Endodermal cell (in vitro differentiated cells): ENCODE results near the gene GRIN2A. TPM values are rescaled to one million over a fixed set of nuclear protein-coding genes. Genes with fewer than 3 reads are reported as not detected.

ENCODE experiments used
- DNase-seq: peaks from one replicate; pipeline ENCODE4 v3.0.0-alpha.2; 2017
- H3K27ac ChIP-seq: 2 replicates; pipeline ENCODE4 v1.5.1; 2013; ENCODE audit warnings: mild to moderate bottlenecking, low read depth, low read length, moderate library complexity
- H3K27me3 ChIP-seq: 2 replicates; pipeline ENCODE4 v1.6.1; 2013; ENCODE audit warnings: mild to moderate bottlenecking, low read length, moderate library complexity; ENCODE audit not compliant: insufficient read depth, control insufficient read depth, poor library complexity, severe bottlenecking
- H3K36me3 ChIP-seq: 2 replicates; pipeline ENCODE4 v1.7.0; 2013; ENCODE audit warnings: mild to moderate bottlenecking, low read length, moderate library complexity; ENCODE audit not compliant: control insufficient read depth, insufficient read depth
- H3K4me1 ChIP-seq: one replicate; pipeline ENCODE4 v1.7.0; 2013; ENCODE audit warnings: low read length; ENCODE audit not compliant: control insufficient read depth, insufficient read depth
- H3K4me3 ChIP-seq: 2 replicates; pipeline ENCODE4 v1.5.1; 2013; ENCODE audit warnings: mild to moderate bottlenecking, low read length, moderate library complexity
- H3K9ac ChIP-seq: 2 replicates; pipeline ENCODE4 v1.6.1; 2013; ENCODE audit warnings: mild to moderate bottlenecking, low read length, moderate library complexity; ENCODE audit not compliant: poor library complexity, severe bottlenecking; ENCODE audit errors: extremely low read depth
- H3K9me3 ChIP-seq: 2 replicates; pipeline ENCODE4 v1.6.1; 2013; ENCODE audit warnings: mild to moderate bottlenecking, low read length, moderate library complexity; ENCODE audit not compliant: control insufficient read depth
- H3K27ac Mint-ChIP-seq: 2 replicates; pipeline ENCODE4 v1.8.0; 2020; ENCODE audit warnings: mixed read lengths
- H3K27me3 Mint-ChIP-seq: 2 replicates; pipeline ENCODE4 v1.8.0; 2021; ENCODE audit warnings: mild to moderate bottlenecking, mixed read lengths; ENCODE audit not compliant: insufficient read depth
- H3K36me3 Mint-ChIP-seq: 2 replicates; pipeline ENCODE4 v1.8.0; 2020; ENCODE audit warnings: low read depth, mixed read lengths
- H3K4me1 Mint-ChIP-seq: 2 replicates; pipeline ENCODE4 v1.8.0; 2020; ENCODE audit warnings: mixed read lengths
- H3K4me3 Mint-ChIP-seq: 2 replicates; pipeline ENCODE4 v1.8.0; 2020; ENCODE audit warnings: mild to moderate bottlenecking, moderate library complexity, mixed read lengths
- H3K9me3 Mint-ChIP-seq: 2 replicates; pipeline ENCODE4 v1.8.0; 2020; ENCODE audit warnings: mild to moderate bottlenecking, mixed read lengths
- WGBS, 2 experiments: methylation state at CpG; one replicate each; pipeline versions ENCODE4 v1.1.5 to v1.1.7; 2013; ENCODE audit warnings: missing lambda C conversion rate in 2 of 2, mixed read lengths in 1 of 2; ENCODE audit not compliant: insufficient coverage in 1 of 2, insufficient read length in 1 of 2; 5-methylcytosine and 5-hydroxymethylcytosine counted together
- total RNA-seq, 2 donors: library from RNA; stranded (reverse); fragmentation: NEBNext Ultra II Directional in 1 of 2; extraction: Animal tissue kit (Norgen Biotek cat#: 25700) in 1 of 2; gene quantifications; 2 replicates in 1 of 2; 3 replicates in 1 of 2; pipeline ENCODE4 v1.2.1, GENCODE V29; 2021
- TF ChIP-seq, protein P1 (sequence below): fragments of 200-600 bp; sonication (generic); conservative IDR thresholded peaks from 2 replicates; pipeline ENCODE4 v1.5.0; 2021; ENCODE audit warnings: antibody characterized with exemption, mild to moderate bottlenecking

Gene GRIN2A
- total RNA-seq, 2 donors from 2014 or later: 1.2 TPM

DNA sequence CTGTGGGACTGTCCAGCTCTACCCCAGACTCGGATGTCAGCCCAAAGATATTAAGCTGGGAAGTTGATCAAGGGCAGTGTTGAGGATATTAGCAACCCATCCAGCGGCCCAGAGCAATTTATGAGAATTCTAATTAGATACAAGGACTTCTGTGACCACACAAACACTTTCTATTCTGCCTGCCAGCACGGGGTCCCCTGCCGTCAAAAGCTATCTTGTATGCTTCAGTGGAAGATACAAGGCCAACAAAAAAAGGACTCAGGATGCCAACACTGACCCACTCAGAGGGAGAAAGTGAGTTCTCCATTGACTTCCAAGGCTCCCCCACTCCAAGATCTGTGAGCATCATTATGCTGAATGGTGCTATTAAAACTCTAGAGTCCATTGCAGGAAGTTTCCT is 390.7 kb downstream of the GRIN2A start:
- Mint-ChIP-seq H3K4me1 (no peaks in the 10 kb centered on the region), H3K27me3 (no peaks in the 10 kb centered on the region), H3K4me3 (no peak overlapping the region), H3K9me3 (no peaks in the 10 kb centered on the region), H3K36me3 (no peaks in the 10 kb centered on the region), H3K27ac (no peak overlapping the region)
- WGBS, 2 experiments: 90 to 100% methylated on average over 1 to 4 of the region's 4 CpGs
- DNase-seq: no peak
- Histone ChIP-seq H3K9me3 (no peaks in the 10 kb centered on the region), H3K4me3 (no peak overlapping the region), H3K9ac (no peak overlapping the region), H3K27me3 (no peaks in the 10 kb centered on the region), H3K36me3 (no peaks in the 10 kb centered on the region), H3K27ac (no peak overlapping the region), H3K4me1 (no peaks in the 10 kb centered on the region)
- TF ChIP-seq, protein P1, sequence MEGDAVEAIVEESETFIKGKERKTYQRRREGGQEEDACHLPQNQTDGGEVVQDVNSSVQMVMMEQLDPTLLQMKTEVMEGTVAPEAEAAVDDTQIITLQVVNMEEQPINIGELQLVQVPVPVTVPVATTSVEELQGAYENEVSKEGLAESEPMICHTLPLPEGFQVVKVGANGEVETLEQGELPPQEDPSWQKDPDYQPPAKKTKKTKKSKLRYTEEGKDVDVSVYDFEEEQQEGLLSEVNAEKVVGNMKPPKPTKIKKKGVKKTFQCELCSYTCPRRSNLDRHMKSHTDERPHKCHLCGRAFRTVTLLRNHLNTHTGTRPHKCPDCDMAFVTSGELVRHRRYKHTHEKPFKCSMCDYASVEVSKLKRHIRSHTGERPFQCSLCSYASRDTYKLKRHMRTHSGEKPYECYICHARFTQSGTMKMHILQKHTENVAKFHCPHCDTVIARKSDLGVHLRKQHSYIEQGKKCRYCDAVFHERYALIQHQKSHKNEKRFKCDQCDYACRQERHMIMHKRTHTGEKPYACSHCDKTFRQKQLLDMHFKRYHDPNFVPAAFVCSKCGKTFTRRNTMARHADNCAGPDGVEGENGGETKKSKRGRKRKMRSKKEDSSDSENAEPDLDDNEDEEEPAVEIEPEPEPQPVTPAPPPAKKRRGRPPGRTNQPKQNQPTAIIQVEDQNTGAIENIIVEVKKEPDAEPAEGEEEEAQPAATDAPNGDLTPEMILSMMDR: no peak

DNA sequence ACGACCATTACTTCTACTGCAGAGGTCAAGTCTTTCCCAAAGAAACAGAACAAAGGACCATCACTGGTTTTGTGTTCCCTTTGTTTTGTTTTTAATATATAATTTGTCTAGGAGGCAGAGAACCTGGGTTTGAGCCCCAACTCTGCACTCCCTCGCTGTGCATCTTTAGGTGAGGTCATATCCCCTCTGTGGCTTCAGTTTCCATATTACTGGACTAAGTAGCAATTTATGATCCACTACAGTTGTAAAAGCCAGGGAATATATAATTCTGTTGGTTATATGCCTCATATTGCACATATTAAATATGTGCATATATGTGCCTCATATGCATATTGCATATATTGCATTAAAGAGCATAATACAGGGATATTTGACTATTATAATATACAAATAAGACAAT is 392.0 kb downstream of the GRIN2A start:
- Histone ChIP-seq H3K27me3 (no peaks in the 10 kb centered on the region), H3K4me1 (no peaks in the 10 kb centered on the region), H3K9me3 (no peaks in the 10 kb centered on the region), H3K4me3 (no peak overlapping the region), H3K9ac (no peak overlapping the region), H3K36me3 (no peaks in the 10 kb centered on the region), H3K27ac (no peak overlapping the region)
- 93% methylated on average over 2 of the region's 2 CpGs; no CpG with 5 or more reads in 1 of the 2 experiments for WGBS, 2 experiments
- TF ChIP-seq, protein P1: no peak
- Mint-ChIP-seq H3K4me1 (peaks cover 6% of the 10 kb centered on the region), H3K4me3 (no peak overlapping the region), H3K27ac (no peak overlapping the region), H3K36me3 (no peaks in the 10 kb centered on the region), H3K9me3 (no peaks in the 10 kb centered on the region), H3K27me3 (no peaks in the 10 kb centered on the region)
- DNase-seq: no peak

DNA sequence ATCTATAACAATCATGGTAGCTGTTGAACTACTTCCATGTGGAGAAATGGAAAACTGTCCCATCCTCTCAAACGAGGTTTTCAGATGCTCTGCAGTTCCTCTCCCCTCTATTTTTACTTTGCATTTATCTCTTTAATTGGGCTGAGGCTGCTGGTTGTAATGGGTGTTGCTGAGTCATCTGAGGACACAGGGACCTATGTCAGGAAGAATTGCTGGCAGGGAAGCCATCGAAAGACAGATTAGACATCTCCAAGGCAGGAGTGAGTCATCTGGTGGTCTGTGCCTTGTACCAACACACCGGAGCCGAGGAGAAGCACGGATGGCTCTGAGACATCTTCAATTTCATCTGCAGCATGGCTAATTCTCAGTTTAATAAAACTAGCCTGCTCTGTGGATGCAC is 394.5 kb downstream of the GRIN2A start:
- TF ChIP-seq, protein P1: no peak
- no peak overlapping the region for H3K27ac ChIP-seq
- Mint-ChIP-seq H3K27ac (no peak overlapping the region), H3K9me3 (peaks cover 1% of the 10 kb centered on the region), H3K36me3 (no peaks in the 10 kb centered on the region), H3K27me3 (no peaks in the 10 kb centered on the region), H3K4me1 (peaks cover 6% of the 10 kb centered on the region), H3K4me3 (no peak overlapping the region)
- DNase-seq: no peak
- H3K9ac ChIP-seq: no peak overlapping the region
- WGBS, 2 experiments: 81 to 93% methylated on average over 5 of the region's 5 CpGs
- no peaks in the 10 kb centered on the region for H3K4me1 ChIP-seq
- no peaks in the 10 kb centered on the region for H3K27me3 ChIP-seq
- H3K36me3 ChIP-seq: no peaks in the 10 kb centered on the region
- H3K4me3 ChIP-seq: no peak overlapping the region
- H3K9me3 ChIP-seq: no peaks in the 10 kb centered on the region
